ENCODE results near the gene WDR86. TPM values are rescaled to one million over a fixed set of nuclear protein-coding genes. Genes with fewer than 3 reads are reported as not detected.

Gene WDR86
- total and polyA plus RNA-seq, 2 of the 8 experiments (the other 6 are each of a cell fraction or from before 2014, with no cell fraction given), result 12.7 to 15.8 TPM

DNA sequence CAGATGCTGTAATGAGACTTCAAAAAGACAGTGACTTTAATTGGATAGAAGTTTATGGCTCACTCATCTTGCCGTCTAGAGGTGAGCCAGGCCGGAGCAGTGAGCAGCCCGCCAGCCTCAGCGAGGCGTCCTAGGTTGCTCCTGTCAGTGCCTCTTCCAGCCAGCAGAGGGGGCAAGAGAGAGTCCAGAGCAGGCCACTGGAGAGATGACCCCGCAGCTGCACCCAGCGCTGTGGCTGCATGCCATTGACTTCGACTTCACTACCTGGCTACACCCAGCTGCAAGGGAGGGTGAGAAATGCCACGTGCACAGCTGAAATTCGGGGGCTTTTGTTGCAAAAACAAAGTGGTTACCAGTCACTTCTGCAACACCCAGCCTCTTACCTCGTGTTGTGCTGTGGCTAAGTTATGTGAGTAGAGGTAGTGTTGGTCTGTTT, 41.7 kb downstream of the WDR86 start (continued):
- TF ChIP-seq, protein P1, sequence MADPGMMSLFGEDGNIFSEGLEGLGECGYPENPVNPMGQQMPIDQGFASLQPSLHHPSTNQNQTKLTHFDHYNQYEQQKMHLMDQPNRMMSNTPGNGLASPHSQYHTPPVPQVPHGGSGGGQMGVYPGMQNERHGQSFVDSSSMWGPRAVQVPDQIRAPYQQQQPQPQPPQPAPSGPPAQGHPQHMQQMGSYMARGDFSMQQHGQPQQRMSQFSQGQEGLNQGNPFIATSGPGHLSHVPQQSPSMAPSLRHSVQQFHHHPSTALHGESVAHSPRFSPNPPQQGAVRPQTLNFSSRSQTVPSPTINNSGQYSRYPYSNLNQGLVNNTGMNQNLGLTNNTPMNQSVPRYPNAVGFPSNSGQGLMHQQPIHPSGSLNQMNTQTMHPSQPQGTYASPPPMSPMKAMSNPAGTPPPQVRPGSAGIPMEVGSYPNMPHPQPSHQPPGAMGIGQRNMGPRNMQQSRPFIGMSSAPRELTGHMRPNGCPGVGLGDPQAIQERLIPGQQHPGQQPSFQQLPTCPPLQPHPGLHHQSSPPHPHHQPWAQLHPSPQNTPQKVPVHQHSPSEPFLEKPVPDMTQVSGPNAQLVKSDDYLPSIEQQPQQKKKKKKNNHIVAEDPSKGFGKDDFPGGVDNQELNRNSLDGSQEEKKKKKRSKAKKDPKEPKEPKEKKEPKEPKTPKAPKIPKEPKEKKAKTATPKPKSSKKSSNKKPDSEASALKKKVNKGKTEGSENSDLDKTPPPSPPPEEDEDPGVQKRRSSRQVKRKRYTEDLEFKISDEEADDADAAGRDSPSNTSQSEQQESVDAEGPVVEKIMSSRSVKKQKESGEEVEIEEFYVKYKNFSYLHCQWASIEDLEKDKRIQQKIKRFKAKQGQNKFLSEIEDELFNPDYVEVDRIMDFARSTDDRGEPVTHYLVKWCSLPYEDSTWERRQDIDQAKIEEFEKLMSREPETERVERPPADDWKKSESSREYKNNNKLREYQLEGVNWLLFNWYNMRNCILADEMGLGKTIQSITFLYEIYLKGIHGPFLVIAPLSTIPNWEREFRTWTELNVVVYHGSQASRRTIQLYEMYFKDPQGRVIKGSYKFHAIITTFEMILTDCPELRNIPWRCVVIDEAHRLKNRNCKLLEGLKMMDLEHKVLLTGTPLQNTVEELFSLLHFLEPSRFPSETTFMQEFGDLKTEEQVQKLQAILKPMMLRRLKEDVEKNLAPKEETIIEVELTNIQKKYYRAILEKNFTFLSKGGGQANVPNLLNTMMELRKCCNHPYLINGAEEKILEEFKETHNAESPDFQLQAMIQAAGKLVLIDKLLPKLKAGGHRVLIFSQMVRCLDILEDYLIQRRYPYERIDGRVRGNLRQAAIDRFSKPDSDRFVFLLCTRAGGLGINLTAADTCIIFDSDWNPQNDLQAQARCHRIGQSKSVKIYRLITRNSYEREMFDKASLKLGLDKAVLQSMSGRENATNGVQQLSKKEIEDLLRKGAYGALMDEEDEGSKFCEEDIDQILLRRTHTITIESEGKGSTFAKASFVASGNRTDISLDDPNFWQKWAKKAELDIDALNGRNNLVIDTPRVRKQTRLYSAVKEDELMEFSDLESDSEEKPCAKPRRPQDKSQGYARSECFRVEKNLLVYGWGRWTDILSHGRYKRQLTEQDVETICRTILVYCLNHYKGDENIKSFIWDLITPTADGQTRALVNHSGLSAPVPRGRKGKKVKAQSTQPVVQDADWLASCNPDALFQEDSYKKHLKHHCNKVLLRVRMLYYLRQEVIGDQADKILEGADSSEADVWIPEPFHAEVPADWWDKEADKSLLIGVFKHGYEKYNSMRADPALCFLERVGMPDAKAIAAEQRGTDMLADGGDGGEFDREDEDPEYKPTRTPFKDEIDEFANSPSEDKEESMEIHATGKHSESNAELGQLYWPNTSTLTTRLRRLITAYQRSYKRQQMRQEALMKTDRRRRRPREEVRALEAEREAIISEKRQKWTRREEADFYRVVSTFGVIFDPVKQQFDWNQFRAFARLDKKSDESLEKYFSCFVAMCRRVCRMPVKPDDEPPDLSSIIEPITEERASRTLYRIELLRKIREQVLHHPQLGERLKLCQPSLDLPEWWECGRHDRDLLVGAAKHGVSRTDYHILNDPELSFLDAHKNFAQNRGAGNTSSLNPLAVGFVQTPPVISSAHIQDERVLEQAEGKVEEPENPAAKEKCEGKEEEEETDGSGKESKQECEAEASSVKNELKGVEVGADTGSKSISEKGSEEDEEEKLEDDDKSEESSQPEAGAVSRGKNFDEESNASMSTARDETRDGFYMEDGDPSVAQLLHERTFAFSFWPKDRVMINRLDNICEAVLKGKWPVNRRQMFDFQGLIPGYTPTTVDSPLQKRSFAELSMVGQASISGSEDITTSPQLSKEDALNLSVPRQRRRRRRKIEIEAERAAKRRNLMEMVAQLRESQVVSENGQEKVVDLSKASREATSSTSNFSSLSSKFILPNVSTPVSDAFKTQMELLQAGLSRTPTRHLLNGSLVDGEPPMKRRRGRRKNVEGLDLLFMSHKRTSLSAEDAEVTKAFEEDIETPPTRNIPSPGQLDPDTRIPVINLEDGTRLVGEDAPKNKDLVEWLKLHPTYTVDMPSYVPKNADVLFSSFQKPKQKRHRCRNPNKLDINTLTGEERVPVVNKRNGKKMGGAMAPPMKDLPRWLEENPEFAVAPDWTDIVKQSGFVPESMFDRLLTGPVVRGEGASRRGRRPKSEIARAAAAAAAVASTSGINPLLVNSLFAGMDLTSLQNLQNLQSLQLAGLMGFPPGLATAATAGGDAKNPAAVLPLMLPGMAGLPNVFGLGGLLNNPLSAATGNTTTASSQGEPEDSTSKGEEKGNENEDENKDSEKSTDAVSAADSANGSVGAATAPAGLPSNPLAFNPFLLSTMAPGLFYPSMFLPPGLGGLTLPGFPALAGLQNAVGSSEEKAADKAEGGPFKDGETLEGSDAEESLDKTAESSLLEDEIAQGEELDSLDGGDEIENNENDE (IDR thresholded peaks at IDR 0.05; ENCODE audit: insufficient replicate concordance, low read length), result no peak
